Breast epithelium (tissue), 3 donors: ENCODE measurements around the gene NSFL1C.

Experiments used
- POLR2A ChIP-seq: fragments of 450-650 bp; IDR thresholded peaks from one replicate; pipeline ENCODE4 v1.6.1; 2016; ENCODE audit warnings: antibody characterized with exemption, mild to moderate bottlenecking, moderate library complexity
- POLR2AphosphoS5 ChIP-seq, 3 donors: sonication (generic); formaldehyde crosslinking; IDR thresholded peaks; one replicate each; pipeline ENCODE4 v1.6.1; 2017; ENCODE audit warnings: antibody characterized with exemption in 3 of 3
- TF ChIP-seq, protein P1 (sequence below), 3 donors: fragments of 450-650 bp; IDR thresholded peaks; one replicate each; pipeline ENCODE4 v1.5.1; 2016 to 2017; ENCODE audit warnings: antibody characterized with exemption in 3 of 3, mild to moderate bottlenecking in 3 of 3, moderate library complexity in 3 of 3

- TF ChIP-seq POLR2A (no peak), POLR2AphosphoS5 (IDR thresholded peaks at IDR 0.05) (no peak)
- TF ChIP-seq, protein P1, sequence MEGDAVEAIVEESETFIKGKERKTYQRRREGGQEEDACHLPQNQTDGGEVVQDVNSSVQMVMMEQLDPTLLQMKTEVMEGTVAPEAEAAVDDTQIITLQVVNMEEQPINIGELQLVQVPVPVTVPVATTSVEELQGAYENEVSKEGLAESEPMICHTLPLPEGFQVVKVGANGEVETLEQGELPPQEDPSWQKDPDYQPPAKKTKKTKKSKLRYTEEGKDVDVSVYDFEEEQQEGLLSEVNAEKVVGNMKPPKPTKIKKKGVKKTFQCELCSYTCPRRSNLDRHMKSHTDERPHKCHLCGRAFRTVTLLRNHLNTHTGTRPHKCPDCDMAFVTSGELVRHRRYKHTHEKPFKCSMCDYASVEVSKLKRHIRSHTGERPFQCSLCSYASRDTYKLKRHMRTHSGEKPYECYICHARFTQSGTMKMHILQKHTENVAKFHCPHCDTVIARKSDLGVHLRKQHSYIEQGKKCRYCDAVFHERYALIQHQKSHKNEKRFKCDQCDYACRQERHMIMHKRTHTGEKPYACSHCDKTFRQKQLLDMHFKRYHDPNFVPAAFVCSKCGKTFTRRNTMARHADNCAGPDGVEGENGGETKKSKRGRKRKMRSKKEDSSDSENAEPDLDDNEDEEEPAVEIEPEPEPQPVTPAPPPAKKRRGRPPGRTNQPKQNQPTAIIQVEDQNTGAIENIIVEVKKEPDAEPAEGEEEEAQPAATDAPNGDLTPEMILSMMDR (IDR thresholded peaks at IDR 0.05), result no peak
Measured at GRCh38 chr20:1401451-1401907, 65.2 kb downstream of the NSFL1C start.
